Upper lobe of left lung (tissue), 6 donors: Measurements from ENCODE around the gene AKIRIN2. TPM values are rescaled to one million over a fixed set of nuclear protein-coding genes. Genes with fewer than 3 reads are reported as not detected.

Experiments
- ATAC-seq, 2 donors: fragments of 200-7000 bp; cut with Tn5 transposase; one replicate each; pipeline ENCODE4 v1.9.1; 2022; ENCODE audit warnings: mild to moderate bottlenecking in 2 of 2, moderate library complexity in 2 of 2; ENCODE audit not compliant: low FRiP score in 2 of 2
- DNase-seq, 2 donors: peaks; one replicate each; pipeline ENCODE4 v3.0.0-alpha.2; 2019 to 2020
- H3K27ac ChIP-seq, 4 donors: fragments of 200-600 bp; sonication (generic); one replicate each; pipeline ENCODE4 v1.5.1; 2016 to 2019
- H3K27me3 ChIP-seq, 4 donors: fragments of 200-600 bp; sonication (generic); one replicate each; pipeline ENCODE4 v1.5.1; 2017 to 2019
- H3K36me3 ChIP-seq, 4 donors: fragments of 200-600 bp; sonication (generic); one replicate each; pipeline ENCODE4 v1.5.1; 2016 to 2019
- H3K4me1 ChIP-seq, 4 donors: fragments of 200-600 bp; sonication (generic); one replicate each; pipeline ENCODE4 v1.5.1; 2018 to 2019
- H3K4me3 ChIP-seq, 4 donors: fragments of 200-600 bp; sonication (generic); one replicate each; pipeline ENCODE4 v1.5.1; 2017 to 2019; ENCODE audit warnings: mild to moderate bottlenecking in 2 of 4, moderate library complexity in 1 of 4
- H3K9me3 ChIP-seq, 4 donors: fragments of 200-600 bp; sonication (generic); one replicate each; pipeline ENCODE4 v1.5.1; 2018 to 2019
- CTCF ChIP-seq, 6 experiments: fragments of 450-650 bp in 4 of 6; fragments of 200-600 bp in 2 of 6; sonication (generic) in 2 of 6; IDR thresholded peaks; one replicate each; pipeline ENCODE4 v1.5.1; 2016 to 2019; ENCODE audit warnings: antibody characterized with exemption in 6 of 6
- EP300 ChIP-seq, 4 donors: sonication (generic); formaldehyde crosslinking; IDR thresholded peaks; one replicate each; pipeline ENCODE4 v1.5.1; 2017; ENCODE audit warnings: antibody characterized with exemption in 4 of 4, control low read depth in 2 of 4
- POLR2A ChIP-seq, 4 donors: fragments of 450-650 bp; IDR thresholded peaks; one replicate each; pipeline ENCODE4 v1.5.1; 2016 to 2017; ENCODE audit warnings: antibody characterized with exemption in 4 of 4, mild to moderate bottlenecking in 2 of 4
- POLR2AphosphoS5 ChIP-seq, 2 donors: sonication (generic); formaldehyde crosslinking; IDR thresholded peaks; one replicate each; pipeline ENCODE4 v1.5.1; 2017; ENCODE audit warnings: antibody characterized with exemption in 2 of 2
- WGBS, 2 donors: methylation state at CpG; one replicate each; pipeline ENCODE4 v1.1.5; 2017 to 2018; 5-methylcytosine and 5-hydroxymethylcytosine counted together
- total RNA-seq, 6 donors: library from RNA; depleted of rRNA in 4 of 6; stranded (reverse); fragments of >200 nt in 4 of 6; gene quantifications; one replicate each; pipeline versions ENCODE4 v1.1.0 to v1.2.1, GENCODE V29; 2016 to 2021
- donor health status: DM: no; HTN: no; CAD: no; lungs with moderate emphysema.
- donor health status: DM: no; HTN: yes; CAD: no; lungs with severe emphysema.

The AKIRIN2 gene
- total RNA-seq, 6 donors from 2014 or later: 42.3 to 87.0 (median 57.2) TPM

- 94 to 95% methylated on average over 1 of the region's 1 CpG for WGBS, 2 donors
- DNase-seq: no peak
- no peaks in the 10 kb centered on the region for H3K9me3 ChIP-seq
- no peak for ATAC-seq
- TF ChIP-seq EP300 (IDR thresholded peaks at IDR 0.05) (no peak), CTCF (IDR thresholded peaks at IDR 0.05) (no peak), POLR2AphosphoS5 (IDR thresholded peaks at IDR 0.05) (no peak), POLR2A (IDR thresholded peaks at IDR 0.05) (no peak)
- no peak overlapping the region for H3K27ac ChIP-seq
- H3K36me3 ChIP-seq: peaks cover 0 to 21% (median 8%) of the 10 kb centered on the region in 4 donors
- H3K27me3 ChIP-seq: no peaks in the 10 kb centered on the region
- no peaks in the 10 kb centered on the region for H3K4me1 ChIP-seq
- H3K4me3 ChIP-seq: no peak overlapping the region
Measured at GRCh38 chr6:87637106-87637505, 64.9 kb downstream of the AKIRIN2 start.

- H3K9me3 ChIP-seq: no peaks in the 10 kb centered on the region
- H3K4me1 ChIP-seq: no peaks in the 10 kb centered on the region
- H3K27ac ChIP-seq: no peak overlapping the region
- peaks cover 0 to 21% (median 8%) of the 10 kb centered on the region in 4 donors for H3K36me3 ChIP-seq
- 92 to 93% methylated on average over 1 of the region's 1 CpG for WGBS, 2 donors
- no peak for ATAC-seq
- H3K27me3 ChIP-seq: no peaks in the 10 kb centered on the region
- no peak overlapping the region for H3K4me3 ChIP-seq
- no peak for TF ChIP-seq CTCF (IDR thresholded peaks at IDR 0.05)
- TF ChIP-seq POLR2A (IDR thresholded peaks at IDR 0.05): no peak
- no peak for TF ChIP-seq POLR2AphosphoS5 (IDR thresholded peaks at IDR 0.05)
- no peak for TF ChIP-seq EP300 (IDR thresholded peaks at IDR 0.05)
- DNase-seq: no peak
Measured at GRCh38 chr6:87636315-87636714, 65.7 kb downstream of the AKIRIN2 start.

- WGBS, 2 donors: 74 to 80% methylated on average over 3 of the region's 3 CpGs
- ATAC-seq (no peak), DNase-seq (no peak)
- no peak overlapping the region for H3K4me3 ChIP-seq
- H3K36me3 ChIP-seq: peaks cover 0 to 21% (median 6%) of the 10 kb centered on the region in 4 donors
- H3K27me3 ChIP-seq: no peaks in the 10 kb centered on the region
- no peaks in the 10 kb centered on the region for H3K9me3 ChIP-seq
- TF ChIP-seq POLR2A (IDR thresholded peaks at IDR 0.05) (no peak), EP300 (IDR thresholded peaks at IDR 0.05) (no peak), POLR2AphosphoS5 (IDR thresholded peaks at IDR 0.05) (no peak), CTCF (IDR thresholded peaks at IDR 0.05) (no peak)
- peaks cover 0 to 13% (median 8%) of the 10 kb centered on the region in 4 donors for H3K4me1 ChIP-seq
- H3K27ac ChIP-seq: no peak overlapping the region
Measured at GRCh38 chr6:87633851-87634250, 68.2 kb downstream of the AKIRIN2 start.

- no peaks in the 10 kb centered on the region for H3K9me3 ChIP-seq
- ATAC-seq: no peak
- H3K27ac ChIP-seq: no peak overlapping the region
- no peak for TF ChIP-seq CTCF (IDR thresholded peaks at IDR 0.05)
- no peak for TF ChIP-seq EP300 (IDR thresholded peaks at IDR 0.05)
- no peak for TF ChIP-seq POLR2A (IDR thresholded peaks at IDR 0.05)
- H3K4me3 ChIP-seq: no peak overlapping the region
- WGBS, 2 donors: 100% methylated on average over 1 of the region's 1 CpG
- H3K36me3 ChIP-seq: peaks cover 0 to 6% (median 0%) of the 10 kb centered on the region in 4 donors
- no peak for DNase-seq
- peaks cover 0 to 14% (median 9%) of the 10 kb centered on the region in 4 donors for H3K4me1 ChIP-seq
- no peaks in the 10 kb centered on the region for H3K27me3 ChIP-seq
Measured at GRCh38 chr6:87630746-87631145, 71.3 kb downstream of the AKIRIN2 start.

- Histone ChIP-seq H3K36me3 (no peaks in the 10 kb centered on the region), H3K4me3 (no peak overlapping the region), H3K27me3 (no peaks in the 10 kb centered on the region), H3K4me1 (peaks cover 0 to 14% (median 9%) of the 10 kb centered on the region in 4 donors), H3K27ac (no peak overlapping the region), H3K9me3 (no peaks in the 10 kb centered on the region)
- DNase-seq: no peak
- ATAC-seq: no peak
- TF ChIP-seq CTCF (IDR thresholded peaks at IDR 0.05): no peak
- TF ChIP-seq POLR2A (IDR thresholded peaks at IDR 0.05): no peak
Measured at GRCh38 chr6:87628881-87629280, 73.2 kb downstream of the AKIRIN2 start.
